HG02885 (cell line): ENCODE results near the gene PSMB10.

Source experiments
- ATAC-seq: cut with Tn5 transposase; IDR thresholded peaks from one replicate; pipeline ENCODE4 v1.9.1; 2021; ENCODE audit warnings: mild to moderate bottlenecking; ENCODE audit not compliant: unreplicated experiment, poor library complexity

PSMB10 gene

DNA sequence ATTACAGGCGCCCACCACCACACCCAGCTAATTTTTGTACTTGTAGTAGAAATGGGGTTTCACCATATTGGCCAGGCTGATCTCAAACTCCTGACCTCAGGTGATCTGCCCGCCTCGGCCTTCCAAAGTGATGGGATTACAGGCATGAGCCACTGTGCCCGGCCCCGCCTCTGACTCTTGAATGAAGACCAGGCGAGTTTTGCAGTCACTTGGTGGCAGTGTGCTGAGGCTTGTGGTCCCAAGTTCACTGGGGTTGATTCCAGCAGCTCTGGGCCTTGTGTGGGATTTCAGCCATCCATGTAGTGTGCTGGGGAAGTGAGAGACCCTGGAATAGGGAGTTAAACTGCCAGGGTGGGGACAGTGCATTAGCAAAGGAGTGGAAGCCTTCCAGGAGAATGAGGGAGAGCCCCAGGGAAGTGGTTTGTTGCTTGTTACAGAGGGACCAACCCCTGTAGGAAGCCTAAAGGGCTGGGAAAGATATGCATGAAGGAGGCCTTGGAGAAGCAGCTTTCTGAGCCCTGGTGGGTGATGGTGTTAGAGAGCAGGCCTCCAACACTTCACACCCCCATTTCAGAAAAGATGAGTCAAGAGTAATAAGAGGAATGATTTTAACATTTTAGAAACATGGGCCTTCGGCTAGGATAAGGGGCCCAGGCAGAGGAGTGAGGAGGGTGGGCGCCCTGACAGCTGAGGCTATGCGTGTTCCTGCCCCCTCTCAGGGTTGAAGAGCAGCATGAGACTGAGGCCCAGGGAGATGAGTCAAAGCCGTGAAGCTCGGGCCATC lies 29.1 kb downstream of the PSMB10 start:
- ATAC-seq, result no peak

DNA sequence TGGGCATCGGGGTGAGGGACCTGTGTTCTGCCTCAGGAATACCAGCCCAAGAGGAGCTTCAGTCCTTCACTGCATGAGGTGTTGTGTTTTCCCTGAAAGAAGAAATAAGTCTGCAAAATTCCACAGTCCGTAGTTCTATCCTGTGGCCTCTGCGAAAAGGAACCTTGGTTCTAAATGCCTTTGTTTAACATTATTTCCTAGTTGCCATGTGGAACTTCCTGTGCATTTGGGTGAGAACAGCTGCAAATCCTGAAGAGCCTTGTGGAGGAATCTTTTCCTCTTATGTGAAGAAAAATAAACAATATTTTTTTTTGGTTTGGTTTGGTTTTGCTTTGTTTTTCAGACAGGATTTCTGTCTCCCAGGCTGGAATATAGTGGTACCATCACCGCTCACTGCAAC lies 33.8 kb downstream of the PSMB10 start:
- no peak for ATAC-seq

DNA sequence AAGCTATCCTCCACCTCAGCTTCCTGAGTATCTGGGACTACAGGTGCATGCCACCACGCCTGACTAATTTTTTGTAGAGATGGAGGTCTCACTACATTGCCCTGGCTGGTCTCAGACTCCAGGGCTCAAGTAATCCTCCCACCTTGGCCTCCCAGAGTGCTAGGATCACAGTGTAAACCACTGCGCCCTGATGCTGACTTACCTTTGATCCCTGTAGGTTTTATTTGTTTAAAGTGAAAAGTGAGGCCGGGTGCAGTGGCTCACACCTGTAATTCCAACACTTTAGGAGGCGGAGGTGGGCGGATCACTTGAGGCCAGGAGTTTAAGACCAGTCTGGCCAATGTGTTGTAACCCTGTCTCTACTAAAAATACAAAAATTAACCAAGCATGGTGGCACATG lies 34.9 kb downstream of the PSMB10 start:
- no peak for ATAC-seq

DNA sequence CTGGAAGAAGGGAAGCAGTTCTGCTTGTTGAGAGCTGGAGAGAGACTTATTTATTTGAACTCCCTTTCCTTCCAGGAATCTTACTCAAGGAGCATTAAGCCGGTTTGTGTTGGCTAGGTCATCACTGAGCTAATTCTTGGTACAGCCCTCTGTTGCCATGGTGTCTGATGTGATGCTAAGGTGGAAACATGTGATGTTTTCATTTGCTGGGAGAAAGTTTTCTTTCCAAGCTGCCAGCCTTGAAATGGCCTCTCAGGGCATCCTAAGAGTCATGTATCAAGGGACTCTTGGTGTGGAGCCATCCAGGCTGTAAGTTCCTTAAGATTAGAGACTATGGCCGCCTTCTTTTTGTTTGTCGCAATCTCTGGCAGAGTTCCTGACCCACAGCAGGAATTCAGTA lies 39.4 kb downstream of the PSMB10 start:
- ATAC-seq, result no peak

DNA sequence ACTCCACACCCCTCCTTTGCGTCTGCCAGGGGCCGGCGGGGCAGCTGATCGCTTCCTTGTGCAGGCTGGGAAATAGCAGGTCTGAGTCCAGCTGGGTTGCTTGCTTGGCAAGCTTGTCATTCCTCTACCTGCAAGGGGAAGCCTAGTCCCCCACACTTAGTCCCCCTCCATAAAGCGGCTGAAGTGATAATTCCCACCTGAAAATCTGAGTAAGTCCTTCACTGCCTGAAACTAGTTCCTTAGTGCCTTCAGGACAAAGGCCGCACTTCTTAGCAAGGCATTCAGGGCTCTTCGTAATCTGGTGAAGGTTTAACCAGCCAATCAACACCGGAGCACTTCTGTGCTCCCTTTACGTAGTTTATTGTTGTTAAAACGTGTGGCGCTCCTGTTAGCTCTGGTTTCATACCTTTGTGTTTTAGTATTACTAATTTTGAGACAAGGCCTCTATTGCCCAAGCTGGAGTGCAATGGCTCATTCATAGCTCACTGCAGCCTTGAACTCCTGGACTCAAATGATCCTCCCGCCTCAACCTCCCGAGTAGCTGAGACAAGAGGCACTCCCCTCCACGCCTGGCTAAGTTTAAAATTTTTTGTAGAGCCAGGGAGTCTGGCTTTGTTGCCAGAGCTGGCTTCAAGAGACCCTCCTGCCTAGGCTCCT lies 42.8 kb downstream of the PSMB10 start:
- no peak for ATAC-seq

DNA sequence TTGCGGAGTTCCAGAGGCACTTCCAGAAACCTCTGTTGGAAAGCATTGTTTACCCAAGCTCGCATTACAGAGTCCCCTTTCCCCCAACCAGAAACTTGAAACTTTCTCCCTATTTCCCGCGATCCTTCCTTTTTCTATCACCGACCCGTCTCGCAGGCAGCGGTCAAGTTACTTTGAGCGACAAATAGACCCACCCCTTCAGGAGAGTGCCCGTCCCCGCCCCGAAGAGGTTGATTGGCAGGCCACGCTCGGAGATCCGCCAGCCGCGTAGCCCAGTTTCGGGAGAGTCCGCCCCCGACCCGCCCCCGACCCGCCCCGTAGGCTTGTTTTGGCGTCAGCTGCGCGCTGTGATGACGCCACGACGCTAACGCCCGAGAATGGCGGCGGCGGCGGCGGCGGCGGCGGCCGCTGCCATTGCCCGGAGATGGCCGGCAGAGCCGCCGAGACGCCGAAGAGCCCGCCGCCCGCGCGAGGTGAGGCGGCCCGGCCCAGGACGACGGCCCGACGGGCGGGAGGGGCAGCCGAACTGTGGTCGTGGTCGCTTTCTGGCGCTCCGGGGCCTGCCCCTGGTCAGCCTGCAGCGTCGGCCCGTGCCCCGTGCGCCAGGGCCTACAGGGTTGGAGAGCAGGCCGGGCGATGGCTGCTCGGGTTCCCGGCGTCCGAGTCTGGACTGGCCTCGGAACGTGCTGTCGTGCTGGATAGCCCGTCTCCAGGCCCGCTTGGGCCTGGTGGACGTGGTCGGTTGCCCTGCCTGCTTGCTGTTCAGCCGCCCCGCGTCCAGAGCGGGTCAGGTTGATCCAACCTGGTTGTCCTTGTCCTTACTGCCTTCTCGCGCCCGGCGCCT lies 43.5 kb downstream of the PSMB10 start, which contains the start of gene PSKH1:
Gene PSKH1, plus strand, starts transcription at position 356 of the 844 bp plus-strand sequence. CDS start 15,496 bp downstream, outside the sequence.
- ATAC-seq, result peak; percentile 91

DNA sequence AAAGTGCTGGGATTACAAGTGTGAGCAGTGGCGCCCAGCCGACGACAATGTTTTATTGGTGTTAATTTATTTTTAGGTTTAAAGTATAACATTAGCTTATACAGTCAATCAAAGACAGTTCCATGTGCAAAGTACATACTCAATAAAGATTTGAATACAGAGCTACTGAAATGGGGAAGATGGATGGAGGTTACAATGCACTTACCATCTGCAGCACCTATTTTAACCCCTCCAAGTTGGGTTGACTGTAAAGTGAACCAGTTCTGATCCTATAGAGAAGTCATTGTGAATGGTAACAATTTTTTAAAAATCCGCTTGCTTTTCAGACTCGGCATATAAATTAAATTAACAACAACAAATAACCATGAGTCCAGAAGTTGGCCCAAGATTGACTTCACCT lies 44.3 kb downstream of the PSMB10 start:
- ATAC-seq, result no peak

DNA sequence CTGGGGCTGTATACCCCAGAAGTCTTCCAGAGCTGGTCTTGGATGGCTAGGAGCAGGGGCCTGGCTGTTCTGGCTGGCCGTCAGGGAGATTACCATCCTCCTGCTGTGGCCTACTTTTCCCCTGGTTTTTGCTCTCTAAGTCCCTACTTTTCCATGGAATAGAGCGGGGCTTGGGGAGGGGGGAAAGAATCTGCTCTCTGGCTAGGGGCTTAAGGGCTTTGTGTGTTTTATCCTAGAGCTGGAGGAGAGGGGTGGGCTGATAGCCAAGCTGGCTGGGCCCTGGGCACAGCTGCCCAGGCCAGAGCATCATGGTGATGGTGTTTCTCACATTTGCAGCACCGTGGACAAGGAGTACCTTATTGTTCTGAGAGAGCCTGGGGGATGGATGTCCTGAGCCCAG lies 48.3 kb downstream of the PSMB10 start:
- no peak for ATAC-seq

DNA sequence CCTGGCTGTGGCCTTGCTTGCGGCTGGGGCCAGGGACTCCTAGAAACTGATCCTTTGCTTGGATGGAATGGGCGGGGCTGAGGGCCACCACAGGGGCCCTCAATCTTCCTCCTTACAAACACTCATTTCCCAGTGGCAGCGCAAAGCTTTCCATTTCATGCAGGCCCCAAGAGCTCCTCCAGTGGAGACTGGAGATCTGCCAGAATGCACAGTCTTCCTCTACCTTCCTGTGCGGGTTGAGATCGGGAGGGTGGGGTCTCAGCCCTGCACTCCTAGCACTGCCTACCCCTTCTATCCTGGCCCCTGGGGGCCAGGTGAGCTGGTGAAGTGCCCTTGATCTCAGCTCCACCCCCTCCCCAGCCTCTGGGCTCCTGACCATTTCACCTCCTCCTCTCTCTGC lies 50.3 kb downstream of the PSMB10 start:
- no peak for ATAC-seq

DNA sequence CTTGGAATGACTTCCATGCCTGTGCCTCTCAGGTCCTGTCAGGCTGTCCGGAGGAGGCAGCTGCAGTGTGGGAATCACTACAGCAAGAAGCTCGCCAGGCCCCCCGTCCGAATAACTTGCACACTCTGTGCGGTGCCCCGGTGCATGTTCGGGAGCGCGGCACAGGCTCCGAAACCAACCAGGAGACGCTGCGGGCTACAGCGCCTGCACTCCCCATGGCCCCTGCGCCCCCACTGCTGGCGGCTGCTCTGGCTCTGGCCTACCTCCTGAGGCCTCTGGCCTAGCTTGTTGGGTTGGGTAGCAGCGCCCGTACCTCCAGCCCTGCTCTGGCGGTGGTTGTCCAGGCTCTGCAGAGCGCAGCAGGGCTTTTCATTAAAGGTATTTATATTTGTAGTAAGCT lies 50.7 kb downstream of the PSMB10 start:
- ATAC-seq, result no peak

DNA sequence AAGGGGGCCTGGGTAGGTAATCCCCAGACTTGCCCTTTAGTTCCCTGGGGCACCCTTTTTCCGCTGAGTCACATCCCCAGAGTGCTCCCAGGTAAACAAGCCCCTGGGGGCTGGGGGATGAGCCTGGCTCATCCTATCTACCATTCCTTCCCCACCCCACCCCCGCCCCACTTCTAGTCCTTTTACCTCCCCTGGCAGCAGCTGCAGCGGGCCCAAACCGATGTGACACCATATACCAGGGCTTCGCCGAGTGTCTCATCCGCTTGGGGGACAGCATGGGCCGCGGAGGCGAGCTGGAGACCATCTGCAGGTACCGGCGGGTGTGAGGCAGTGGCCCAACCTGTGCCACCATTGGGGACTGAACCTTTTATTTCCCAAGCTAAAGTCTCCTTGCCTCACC lies 51.1 kb downstream of the PSMB10 start:
- ATAC-seq, result no peak

DNA sequence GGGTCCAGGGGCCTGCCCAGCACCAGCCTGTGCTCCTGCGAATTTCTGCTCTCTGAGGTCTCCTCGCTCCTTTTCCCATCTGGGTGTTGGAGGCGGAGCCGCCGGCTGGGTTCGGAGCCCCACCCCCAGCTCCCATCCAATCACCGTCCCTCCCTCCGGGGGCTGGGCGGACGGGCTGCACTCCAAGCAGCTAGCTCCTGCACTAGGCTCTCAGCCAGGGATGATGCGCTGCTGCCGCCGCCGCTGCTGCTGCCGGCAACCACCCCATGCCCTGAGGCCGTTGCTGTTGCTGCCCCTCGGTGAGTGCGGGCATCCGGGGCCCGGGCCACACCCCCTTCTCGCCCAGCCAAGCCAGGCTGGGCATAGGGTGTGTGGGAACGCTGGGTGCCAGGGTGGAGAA lies 52.0 kb downstream of the PSMB10 start, which contains the start of gene NRN1L:
Gene NRN1L, plus strand, starts transcription at position 202 of the 400 bp plus-strand sequence. Its CDS starts 19 bp downstream, at position 221.
- ATAC-seq, result no peak
